Fibroblast of pulmonary artery (primary cell): ENCODE data around the gene DDAH1.

Experiments
- DNase-seq: peaks from one replicate; pipeline ENCODE4 v3.0.0-alpha.2; 2010; ENCODE audit warnings: low read depth
- H3K4me3 ChIP-seq: replicated peaks from 2 replicates; pipeline ENCODE4 v1.5.1; 2011; ENCODE audit warnings: low read depth, mild to moderate bottlenecking, control low read depth, low read length, moderate library complexity
- CTCF ChIP-seq: IDR thresholded peaks from 2 replicates; pipeline ENCODE4 v1.5.1; 2011; ENCODE audit warnings: mild to moderate bottlenecking, control low read depth, low read length, inconsistent platforms; ENCODE audit errors: missing control alignments

Gene DDAH1

DNA sequence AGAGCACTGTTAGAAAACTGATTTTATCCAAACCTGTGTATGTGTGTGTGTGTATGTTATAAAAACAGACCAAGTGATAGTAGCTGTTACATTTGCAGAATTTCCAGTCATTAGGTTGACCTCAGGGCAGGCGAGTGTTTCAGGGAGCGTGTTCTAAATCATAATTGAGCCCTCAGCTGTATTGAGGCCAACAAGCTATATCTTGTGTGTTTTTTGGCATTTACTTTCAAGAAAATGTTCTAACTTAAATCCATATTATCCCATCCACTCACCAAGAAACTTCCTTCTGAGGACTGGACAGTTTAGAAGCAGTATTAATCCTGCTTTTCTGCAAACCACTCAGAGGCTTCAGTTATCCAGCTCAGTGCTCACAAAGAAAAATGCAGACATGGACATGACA, 12.0 kb downstream of the DDAH1 start:
- DNase-seq: no peak
- no peak for TF ChIP-seq CTCF

GRCh38 chr1:85451236-85451830, 13.6 kb downstream of the DDAH1 start:
- no peak for TF ChIP-seq CTCF
- DNase-seq: no peak
- no peak overlapping the region for H3K4me3 ChIP-seq

More for the DNA sequence above, 12.0 kb downstream of the DDAH1 start:
- no peak overlapping the region for H3K4me3 ChIP-seq

DNA sequence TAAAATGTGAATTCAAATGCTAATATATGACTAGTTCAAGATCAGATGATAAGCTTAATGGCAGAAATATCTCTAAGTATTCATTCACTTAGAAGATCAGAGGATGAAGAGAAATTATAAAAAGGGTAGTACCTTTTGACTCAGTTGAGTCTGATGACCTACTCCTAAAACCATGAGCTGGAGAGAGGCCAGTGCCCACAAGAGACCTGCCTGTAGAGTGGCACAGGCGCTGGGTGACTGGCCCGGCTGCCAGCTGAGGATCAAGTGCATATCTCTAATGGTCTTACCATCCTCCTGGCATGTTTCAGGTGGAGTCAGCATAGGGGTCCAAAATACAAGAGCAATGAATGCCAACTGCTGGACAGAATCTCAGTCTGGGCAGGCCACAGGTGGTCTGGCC, 14.1 kb downstream of the DDAH1 start:
- no peak for TF ChIP-seq CTCF
- DNase-seq: no peak

GRCh38 chr1:85449356-85449755, 15.6 kb downstream of the DDAH1 start:
- no peak for DNase-seq
- no peak for TF ChIP-seq CTCF
- H3K4me3 ChIP-seq: no peak overlapping the region

More for the DNA sequence above, 14.1 kb downstream of the DDAH1 start:
- no peak overlapping the region for H3K4me3 ChIP-seq

DNA sequence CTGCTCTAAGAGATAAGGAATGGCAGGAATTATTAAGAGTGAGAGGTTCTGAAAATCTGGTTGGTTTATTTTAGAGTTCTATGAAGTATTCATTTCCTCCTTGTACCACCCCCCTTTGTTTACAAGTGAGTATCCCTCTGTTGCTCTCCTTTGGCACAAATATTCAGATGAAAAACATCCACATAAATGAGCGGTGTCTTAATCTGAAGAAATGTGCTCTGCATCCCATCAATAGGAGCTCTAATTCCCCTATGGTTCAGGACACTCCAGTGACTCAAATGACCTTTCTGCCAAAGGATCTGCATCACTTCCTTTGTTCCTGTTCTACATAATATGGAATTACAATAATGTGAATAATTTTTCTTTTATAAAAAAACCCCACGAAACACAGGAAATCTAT, 16.6 kb downstream of the DDAH1 start:
- no peak for TF ChIP-seq CTCF
- DNase-seq: peak; percentile 86
- H3K4me3 ChIP-seq: no peak overlapping the region

DNA sequence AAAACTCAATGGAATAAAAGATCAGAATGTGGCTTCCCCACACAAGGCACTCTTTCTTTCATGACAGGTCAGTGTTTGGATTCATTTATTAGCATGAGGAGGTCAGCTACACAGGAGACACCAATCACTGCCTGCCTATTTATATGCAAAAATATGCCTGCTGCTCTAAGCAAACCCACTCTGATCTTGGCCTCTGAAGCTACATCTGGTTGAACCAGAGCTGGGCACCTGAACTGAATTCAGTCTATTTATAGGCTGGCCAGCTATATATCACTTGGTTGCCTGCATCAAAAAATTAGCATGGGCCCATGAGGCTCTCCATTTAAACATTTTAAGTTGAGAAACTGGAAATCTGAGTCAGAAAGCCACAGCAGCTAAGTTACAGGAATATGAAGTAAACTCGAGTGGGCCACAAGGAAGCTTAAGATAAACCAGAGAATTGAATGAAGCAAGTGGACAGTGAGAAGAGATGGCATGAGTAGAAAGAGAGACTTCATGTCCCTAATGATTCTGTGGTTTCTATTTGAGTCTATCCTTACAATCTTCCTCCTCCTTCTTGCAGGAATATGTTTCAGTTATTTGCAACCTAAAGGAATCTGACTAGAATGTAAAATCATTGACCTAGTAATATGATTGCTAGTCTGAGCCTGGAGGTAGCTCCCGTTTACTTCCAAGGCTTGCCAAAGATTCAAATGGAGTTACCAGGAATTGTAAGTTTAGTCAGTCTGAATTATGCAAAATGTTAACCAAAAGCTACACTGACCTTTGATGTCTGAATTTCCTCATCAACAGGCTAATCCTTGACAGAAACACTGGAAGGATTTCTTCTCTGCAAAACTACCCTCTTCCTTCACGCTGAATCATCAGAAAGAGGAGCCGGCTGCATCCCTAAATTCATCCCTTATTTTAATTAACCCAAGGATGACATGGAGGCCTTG, 17.7 kb downstream of the DDAH1 start:
- DNase-seq: peak; percentile 38
- TF ChIP-seq CTCF: no peak
- H3K4me3 ChIP-seq: no peak overlapping the region
